ENCODE data around the gene ANKRD9. TPM values are rescaled to one million over a fixed set of nuclear protein-coding genes. Genes with fewer than 3 reads are reported as not detected.
A peak's percentile ranks its signal among the peaks of the same experiment; 100 is the strongest.

The ANKRD9 gene
- total RNA-seq, 1 experiment from 2014 or later, result 38.9 TPM

GRCh38 chr14:102479107-102479506 lies 30.5 kb downstream of the ANKRD9 start:
- no peak for DNase-seq (ENCODE audit: low read depth)

GRCh38 chr14:102474934-102475333 lies 34.6 kb downstream of the ANKRD9 start:
- DNase-seq (ENCODE audit: low read depth), result peak; percentile 19

- DNase-seq (ENCODE audit: low read depth), result no peak
Observed at GRCh38 chr14:102473559-102473958, 36.0 kb downstream of the ANKRD9 start.

GRCh38 chr14:102472791-102473150 lies 36.8 kb downstream of the ANKRD9 start:
- DNase-seq (ENCODE audit: low read depth), result no peak

GRCh38 chr14:102471921-102472790 lies 37.4 kb downstream of the ANKRD9 start:
- no peak for DNase-seq (ENCODE audit: low read depth)

- DNase-seq (ENCODE audit: low read depth), result no peak
Observed at GRCh38 chr14:102469261-102469660, 40.3 kb downstream of the ANKRD9 start.

- no peak for DNase-seq (ENCODE audit: low read depth)
Observed at GRCh38 chr14:102464846-102465341, 44.7 kb downstream of the ANKRD9 start.

- peak; percentile 47 for DNase-seq (ENCODE audit: low read depth)
Observed at GRCh38 chr14:102464006-102464405, 45.6 kb downstream of the ANKRD9 start.

- DNase-seq (ENCODE audit: low read depth), result no peak
Observed at GRCh38 chr14:102462391-102462790, 47.2 kb downstream of the ANKRD9 start.

- DNase-seq (ENCODE audit: low read depth), result peak; percentile 25
Observed at GRCh38 chr14:102461490-102462338, 47.9 kb downstream of the ANKRD9 start.

- no peak for DNase-seq (ENCODE audit: low read depth)
Observed at GRCh38 chr14:102457509-102457908, 52.1 kb downstream of the ANKRD9 start.

GRCh38 chr14:102454711-102455110 lies 54.9 kb downstream of the ANKRD9 start:
- no peak for DNase-seq (ENCODE audit: low read depth)

- no peak for DNase-seq (ENCODE audit: low read depth)
Observed at GRCh38 chr14:102452302-102452701, 57.3 kb downstream of the ANKRD9 start.

Other genes with a start within 250 kb of the ANKRD9 start
- 33.9 and 37.6 TPM in 2 replicates for gene MOK, start 204.6 kb downstream of the ANKRD9 start, total RNA-seq (2014; rRNA removed)
- 9.0 and 10.3 TPM in 2 replicates for gene ZNF839, start 190.0 kb downstream of the ANKRD9 start, total RNA-seq (2014; rRNA removed)
- 48.4 and 64.4 TPM in 2 replicates for gene CINP, start 146.9 kb downstream of the ANKRD9 start, total RNA-seq (2014; rRNA removed)
- 20.4 and 21.7 TPM in 2 replicates for gene TECPR2, start 146.8 kb downstream of the ANKRD9 start, total RNA-seq (2014; rRNA removed)
- gene RCOR1, start 82.9 kb upstream of the ANKRD9 start, total RNA-seq (2014; rRNA removed), result 14.1 and 18.7 TPM in 2 replicates

All from LHCN-M2 (cell line).